Adrenal gland (tissue), 5 donors: Measurements from ENCODE around the gene RLN2.
"Not testable (repeated sequence)": the region's sequence is repeated elsewhere in the genome, so short reads cannot be mapped to it uniquely, and the experiment has no call there.

Experiments
- CTCF ChIP-seq, 6 experiments: fragments of 450-650 bp in 4 of 6; fragments of 200-600 bp in 2 of 6; sonication (generic) in 1 of 6; IDR thresholded peaks; 1 replicate in 5 of 6; 2 replicates in 1 of 6; pipeline versions ENCODE4 v1.5.1 to v1.8.0; 2016 to 2021; ENCODE audit warnings: antibody characterized with exemption in 6 of 6, mild to moderate bottlenecking in 2 of 6, moderate library complexity in 1 of 6
- POLR2A ChIP-seq, 2 donors: fragments of 450-650 bp; IDR thresholded peaks; one replicate each; pipeline ENCODE4 v1.6.1; 2017; ENCODE audit warnings: antibody characterized with exemption in 2 of 2, mild to moderate bottlenecking in 2 of 2, moderate library complexity in 1 of 2
- donor health status: DM: no; HTN: no; CAD: no.

- not testable (repeated sequence) for TF ChIP-seq CTCF, POLR2A (IDR thresholded peaks at IDR 0.05)
These were observed 11.9 kb upstream of the RLN2 start for GRCh38 chr9:5316406-5316805.
